Panc1 (cell line): ENCODE measurements around the gene SLFN5. TPM values are rescaled to one million over a fixed set of nuclear protein-coding genes. Genes with fewer than 3 reads are reported as not detected.
A peak's percentile ranks its signal among the peaks of the same experiment; 100 is the strongest.

Experiments
- ATAC-seq: fragments of 200-7000 bp; cut with Tn5 transposase; 2 replicates; pipeline ENCODE4 v1.9.1; 2020; ENCODE audit warnings: mild to moderate bottlenecking, moderate library complexity
- BruUV-seq: library from RNA; stranded (reverse); fragments of 400-500 nt; replicated peaks from 2 replicates; lab custom pipeline; 2021; lab: Mats Ljungman, UMichigan
- CTCF ChIA-PET: fragments of 300-600 bp; sonication (Branson Sonifier 250); formaldehyde crosslinking; loops from one replicate; lab custom pipeline; 2022; ENCODE audit warnings: antibody characterized with exemption; lab: Charles Lee
- POLR2A ChIA-PET: fragments of 300-600 bp; sonication (Branson Sonifier 250); formaldehyde crosslinking; loops from one replicate; lab custom pipeline; 2022; ENCODE audit warnings: antibody characterized with exemption; lab: Charles Lee
- DNase-seq: peaks from one replicate; pipeline ENCODE4 v3.0.0-alpha.2; 2010; ENCODE audit warnings: low read depth, low spot score
- H3K27ac ChIP-seq: 2 replicates; pipeline ENCODE4 v1.5.1; 2011; ENCODE audit warnings: mild to moderate bottlenecking, low read length, inconsistent platforms
- H3K27me3 ChIP-seq: fragments of 200-500 bp; sonication (Bioruptor generic); 2 replicates; pipeline ENCODE4 v1.6.0; 2014; ENCODE audit warnings: low read length, inconsistent platforms; ENCODE audit not compliant: control insufficient read depth, insufficient read depth
- H3K36me3 ChIP-seq: fragments of 200-500 bp; sonication (Bioruptor generic); 2 replicates; pipeline ENCODE4 v1.5.1; 2014; ENCODE audit warnings: inconsistent platforms, mild to moderate bottlenecking, low read length, moderate library complexity; ENCODE audit not compliant: control insufficient read depth, insufficient read depth
- H3K4me1 ChIP-seq: 2 replicates; pipeline ENCODE4 v1.5.1; 2011; ENCODE audit warnings: inconsistent platforms, mild to moderate bottlenecking, low read length, moderate library complexity; ENCODE audit not compliant: control insufficient read depth, insufficient read depth
- H3K4me3 ChIP-seq, 2 experiments: 2 replicates each; pipeline ENCODE4 v1.5.1; 2011 to 2012; ENCODE audit warnings: low read depth in 2 of 2, low read length in 2 of 2, mild to moderate bottlenecking in 2 of 2, inconsistent platforms in 1 of 2, moderate library complexity in 1 of 2
- H3K9me3 ChIP-seq: fragments of 200-500 bp; sonication (Bioruptor generic); 2 replicates; pipeline ENCODE4 v1.5.1; 2014; ENCODE audit warnings: low read depth, mild to moderate bottlenecking, inconsistent platforms, low read length, moderate library complexity; ENCODE audit not compliant: control insufficient read depth, insufficient read depth
- POLR2AphosphoS5 ChIP-seq: IDR thresholded peaks from 2 replicates; pipeline ENCODE4 v1.6.1; 2012; ENCODE audit warnings: mild to moderate bottlenecking, low read depth, low read length, moderate library complexity
- SIN3A ChIP-seq: IDR thresholded peaks from 2 replicates; pipeline ENCODE4 v1.6.1; 2012; ENCODE audit warnings: low read depth, mild to moderate bottlenecking, low read length, moderate library complexity, borderline replicate concordance; ENCODE audit not compliant: insufficient read depth
- in situ Hi-C: cut with HindIII; loops from 2 replicates; pipeline ENCODE4 v1.10.0; 2016; ENCODE audit warnings: low sequenced_read_pairs, low pct_unique_long_range_greater_than_20kb
- intact Hi-C: fragments of 100-400 bp; cut with micrococcal nuclease; formaldehyde crosslinking; loops from one replicate; pipeline ENCODE4 v1.10.0; 2022; ENCODE audit not compliant: unreplicated experiment
- total RNA-seq: library from RNA; stranded (reverse); gene quantifications from one replicate; pipeline ENCODE4 v1.2.1, GENCODE V29; 2021; ENCODE audit not compliant: unreplicated experiment
- TF ChIP-seq, protein P1 (sequence below): fragments of 450-650 bp; IDR thresholded peaks from 2 replicates; pipeline ENCODE4 v1.5.1; 2017; ENCODE audit warnings: mild to moderate bottlenecking
- TF ChIP-seq, protein P2 (sequence below), 2 experiments: IDR thresholded peaks; 2 replicates each; pipeline ENCODE4 v1.6.1; 2011 to 2012; ENCODE audit warnings: low read depth in 2 of 2, control low read depth in 1 of 2, low read length in 1 of 2, mild to moderate bottlenecking in 1 of 2, moderate library complexity in 1 of 2; ENCODE audit not compliant: insufficient read depth in 1 of 2

The SLFN5 gene
- total RNA-seq, 1 experiment from 2014 or later, result 5.4 TPM

DNA sequence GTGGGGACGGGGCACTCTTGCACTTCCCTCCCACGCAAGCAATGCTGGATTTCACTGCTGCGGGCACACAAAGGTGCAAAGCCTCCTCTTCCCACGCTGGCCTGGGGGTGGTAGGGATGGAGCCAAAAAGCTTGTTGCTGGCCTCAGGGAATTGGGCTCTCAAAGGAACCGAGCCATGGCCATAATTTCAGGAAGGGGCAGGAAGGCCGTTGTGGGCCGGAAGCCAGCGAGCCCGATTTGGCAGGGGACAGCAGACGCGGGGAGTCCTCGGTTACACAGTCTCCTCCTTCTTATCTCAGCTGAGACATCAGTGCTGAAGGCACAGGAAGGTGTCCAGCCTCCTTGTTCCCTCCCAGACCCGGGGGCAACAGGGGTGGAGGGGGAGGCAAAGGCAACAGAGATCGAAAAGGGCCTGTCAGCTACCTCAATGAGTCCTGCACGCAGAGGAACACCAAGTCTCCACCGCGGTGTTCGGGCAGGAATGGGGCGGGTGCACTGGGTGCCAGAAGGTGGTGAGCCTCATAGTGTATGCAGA, 71.1 kb downstream of the SLFN5 start:
- CTCF ChIA-PET, result interaction anchor here (2.2 to 2.4 kb wide), 2 partner anchors 219 to 225 kb away, joined by 11 to 12 read pairs; no protein-coding TSS in a partner anchor
- no peak for DNase-seq
- no peak overlapping the region for H3K27ac ChIP-seq
- peaks cover 2% of the 10 kb centered on the region; the same call in 1 of the 2 replicates for H3K27me3 ChIP-seq
- ATAC-seq, result no peak
- in situ Hi-C loops (loop anchor here (25.0 kb wide), 1 partner anchor 223 kb away; the partner anchor contains the start of gene SLFN12L), intact Hi-C loops (no loop called here)
- POLR2A ChIA-PET, result no interaction called here
- H3K36me3 ChIP-seq, result no peaks in the 10 kb centered on the region
- no TSS peak for BruUV-seq
- H3K4me3 ChIP-seq, result no peak overlapping the region
- H3K4me1 ChIP-seq, result no peaks in the 10 kb centered on the region
- TF ChIP-seq SIN3A, result no peak
- TF ChIP-seq, protein P1, sequence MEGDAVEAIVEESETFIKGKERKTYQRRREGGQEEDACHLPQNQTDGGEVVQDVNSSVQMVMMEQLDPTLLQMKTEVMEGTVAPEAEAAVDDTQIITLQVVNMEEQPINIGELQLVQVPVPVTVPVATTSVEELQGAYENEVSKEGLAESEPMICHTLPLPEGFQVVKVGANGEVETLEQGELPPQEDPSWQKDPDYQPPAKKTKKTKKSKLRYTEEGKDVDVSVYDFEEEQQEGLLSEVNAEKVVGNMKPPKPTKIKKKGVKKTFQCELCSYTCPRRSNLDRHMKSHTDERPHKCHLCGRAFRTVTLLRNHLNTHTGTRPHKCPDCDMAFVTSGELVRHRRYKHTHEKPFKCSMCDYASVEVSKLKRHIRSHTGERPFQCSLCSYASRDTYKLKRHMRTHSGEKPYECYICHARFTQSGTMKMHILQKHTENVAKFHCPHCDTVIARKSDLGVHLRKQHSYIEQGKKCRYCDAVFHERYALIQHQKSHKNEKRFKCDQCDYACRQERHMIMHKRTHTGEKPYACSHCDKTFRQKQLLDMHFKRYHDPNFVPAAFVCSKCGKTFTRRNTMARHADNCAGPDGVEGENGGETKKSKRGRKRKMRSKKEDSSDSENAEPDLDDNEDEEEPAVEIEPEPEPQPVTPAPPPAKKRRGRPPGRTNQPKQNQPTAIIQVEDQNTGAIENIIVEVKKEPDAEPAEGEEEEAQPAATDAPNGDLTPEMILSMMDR, result no peak
- TF ChIP-seq POLR2AphosphoS5, result no peak
- no peaks in the 10 kb centered on the region for H3K9me3 ChIP-seq

DNA sequence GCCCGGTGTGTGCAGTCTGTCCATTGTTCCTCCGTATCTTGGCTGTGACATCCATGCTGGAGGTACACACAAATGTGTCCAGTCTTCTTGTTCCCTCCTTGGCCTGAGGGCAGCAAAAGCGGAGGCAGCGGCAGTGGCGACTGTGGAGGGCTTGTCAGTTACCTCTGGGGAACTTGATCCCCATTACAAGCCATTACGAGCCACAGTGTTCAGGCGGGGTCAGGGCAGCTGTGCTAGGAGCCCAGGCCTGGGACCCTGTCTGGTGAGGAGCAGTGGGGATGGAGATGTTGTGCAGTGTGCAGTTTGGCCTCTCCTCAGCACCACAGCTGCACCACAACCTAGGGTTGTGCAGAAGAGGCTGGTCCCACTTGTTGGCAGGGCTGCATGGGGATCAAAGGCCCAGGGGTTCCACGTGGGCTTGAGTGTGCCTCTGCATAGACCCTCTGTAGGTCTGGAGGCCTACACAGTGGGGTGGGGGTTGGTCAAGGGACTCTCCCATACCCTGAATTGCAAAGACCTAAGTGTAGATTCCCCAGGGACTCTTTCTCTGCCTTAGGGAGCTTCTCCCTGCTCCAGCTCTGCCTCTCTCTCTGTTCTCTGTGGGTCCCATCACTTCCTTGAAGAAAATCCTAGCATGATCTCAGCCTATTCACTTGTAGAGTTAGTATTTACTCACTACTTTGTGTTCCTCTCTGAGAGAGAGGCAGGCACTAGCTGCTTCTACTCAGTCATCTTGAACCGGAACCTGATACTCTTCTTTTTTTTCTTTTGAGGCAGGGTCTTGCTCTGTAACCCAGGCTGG, 71.7 kb downstream of the SLFN5 start:
- intact Hi-C loops (no loop called here), in situ Hi-C loops (loop anchor here (25.0 kb wide), 1 partner anchor 223 kb away; the partner anchor contains the start of gene SLFN12L)
- H3K4me1 ChIP-seq, result no peaks in the 10 kb centered on the region
- H3K27me3 ChIP-seq, result peaks cover 2% of the 10 kb centered on the region; the same call in 1 of the 2 replicates
- no peak for DNase-seq
- TF ChIP-seq, protein P1, result no peak
- TF ChIP-seq, protein P2, sequence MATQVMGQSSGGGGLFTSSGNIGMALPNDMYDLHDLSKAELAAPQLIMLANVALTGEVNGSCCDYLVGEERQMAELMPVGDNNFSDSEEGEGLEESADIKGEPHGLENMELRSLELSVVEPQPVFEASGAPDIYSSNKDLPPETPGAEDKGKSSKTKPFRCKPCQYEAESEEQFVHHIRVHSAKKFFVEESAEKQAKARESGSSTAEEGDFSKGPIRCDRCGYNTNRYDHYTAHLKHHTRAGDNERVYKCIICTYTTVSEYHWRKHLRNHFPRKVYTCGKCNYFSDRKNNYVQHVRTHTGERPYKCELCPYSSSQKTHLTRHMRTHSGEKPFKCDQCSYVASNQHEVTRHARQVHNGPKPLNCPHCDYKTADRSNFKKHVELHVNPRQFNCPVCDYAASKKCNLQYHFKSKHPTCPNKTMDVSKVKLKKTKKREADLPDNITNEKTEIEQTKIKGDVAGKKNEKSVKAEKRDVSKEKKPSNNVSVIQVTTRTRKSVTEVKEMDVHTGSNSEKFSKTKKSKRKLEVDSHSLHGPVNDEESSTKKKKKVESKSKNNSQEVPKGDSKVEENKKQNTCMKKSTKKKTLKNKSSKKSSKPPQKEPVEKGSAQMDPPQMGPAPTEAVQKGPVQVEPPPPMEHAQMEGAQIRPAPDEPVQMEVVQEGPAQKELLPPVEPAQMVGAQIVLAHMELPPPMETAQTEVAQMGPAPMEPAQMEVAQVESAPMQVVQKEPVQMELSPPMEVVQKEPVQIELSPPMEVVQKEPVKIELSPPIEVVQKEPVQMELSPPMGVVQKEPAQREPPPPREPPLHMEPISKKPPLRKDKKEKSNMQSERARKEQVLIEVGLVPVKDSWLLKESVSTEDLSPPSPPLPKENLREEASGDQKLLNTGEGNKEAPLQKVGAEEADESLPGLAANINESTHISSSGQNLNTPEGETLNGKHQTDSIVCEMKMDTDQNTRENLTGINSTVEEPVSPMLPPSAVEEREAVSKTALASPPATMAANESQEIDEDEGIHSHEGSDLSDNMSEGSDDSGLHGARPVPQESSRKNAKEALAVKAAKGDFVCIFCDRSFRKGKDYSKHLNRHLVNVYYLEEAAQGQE (IDR thresholded peaks at IDR 0.05; ENCODE audit: insufficient read depth in 1 of 2, low read depth in 2 of 2, low read length in 1 of 2), result no peak
- CTCF ChIA-PET, result interaction anchor here (2.2 to 2.4 kb wide), 2 partner anchors 219 to 224 kb away, joined by 11 to 12 read pairs; no protein-coding TSS in a partner anchor
- no peak overlapping the region for H3K4me3 ChIP-seq
- H3K27ac ChIP-seq, result no peak overlapping the region
- peak; percentile 52; the same call in 1 of the 2 replicates for ATAC-seq
- no peaks in the 10 kb centered on the region for H3K36me3 ChIP-seq
- no peaks in the 10 kb centered on the region for H3K9me3 ChIP-seq
- BruUV-seq, result no TSS peak
- POLR2A ChIA-PET, result interaction anchor here (0.6 kb wide), 1 partner anchor 15 kb away, joined by 3 read pairs; no protein-coding TSS in a partner anchor
